GM12892 (cell line): Measurements from ENCODE around the gene CRACR2A.

Experiments
- POLR2A ChIP-seq: IDR thresholded peaks from 2 replicates; pipeline ENCODE4 v1.6.1; 2011; ENCODE audit warnings: low read depth, low read length, control low read depth
- TAF1 ChIP-seq: IDR thresholded peaks from 2 replicates; pipeline ENCODE4 v1.6.1; 2011; ENCODE audit warnings: low read depth, mild to moderate bottlenecking, control low read depth, low read length, borderline replicate concordance

DNA sequence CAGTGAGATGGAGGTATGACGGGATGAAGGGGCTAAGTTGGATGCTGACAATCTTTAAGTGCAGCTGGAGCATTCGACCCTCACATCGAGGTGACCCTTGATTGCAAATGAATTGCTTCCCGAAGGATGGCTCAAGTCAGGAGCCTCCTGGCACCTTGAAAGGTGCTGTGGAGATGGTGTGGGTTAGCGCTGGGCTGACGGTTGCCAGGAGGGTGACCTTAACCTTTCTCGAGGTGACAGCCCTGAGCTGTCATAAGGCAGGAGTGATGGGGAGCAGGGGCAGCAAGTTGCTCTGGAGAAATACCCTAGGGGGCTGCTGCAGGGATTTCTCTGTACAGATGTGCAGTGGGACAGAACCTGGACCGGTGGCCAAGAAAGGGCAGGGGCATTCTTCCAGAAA lies 122.8 kb downstream of the CRACR2A start:
- TF ChIP-seq POLR2A (no peak), TAF1 (no peak)
